ENCODE data around the gene G6PC2.

The G6PC2 gene

GRCh38 chr2:168934826-168935225 is 33.7 kb downstream of the G6PC2 start:
- no peaks in the 10 kb centered on the region for H3K36me3 ChIP-seq (ENCODE audit: insufficient read depth, low read length)
- no peaks in the 10 kb centered on the region for H3F3A ChIP-seq (ENCODE audit: insufficient read depth, low read length)
- no peak overlapping the region for H3K4me3 ChIP-seq (ENCODE audit: low read depth, low read length, poor library complexity, severe bottlenecking)
- H3K27me3 ChIP-seq (ENCODE audit: insufficient read depth, low read length), result no peaks in the 10 kb centered on the region
- no peak overlapping the region for H2AFZ ChIP-seq (ENCODE audit: low read length)
- no peak overlapping the region for H3K9ac ChIP-seq (ENCODE audit: low read length)
- TF ChIP-seq EZH2 (IDR thresholded peaks at IDR 0.05; ENCODE audit: borderline replicate concordance, low read length) (no peak), CTCF (IDR thresholded peaks at IDR 0.05; ENCODE audit: low read length) (no peak)
- H3K9me2 ChIP-seq (ENCODE audit: low read depth, low read length), result no peaks in the 10 kb centered on the region
- no peaks in the 10 kb centered on the region for H3K79me2 ChIP-seq (ENCODE audit: insufficient read depth, low read length)
- H3K9me3 ChIP-seq (ENCODE audit: low read length), result no peaks in the 10 kb centered on the region
- H3K27ac ChIP-seq (ENCODE audit: low read depth, low read length, poor library complexity, severe bottlenecking), result no peak overlapping the region
- no peak overlapping the region for H3K4me2 ChIP-seq (ENCODE audit: low read length)
- no peaks in the 10 kb centered on the region for H3K4me1 ChIP-seq (ENCODE audit: insufficient read depth, low read length, severe bottlenecking)
- H4K20me1 ChIP-seq (ENCODE audit: insufficient read depth, low read length), result no peaks in the 10 kb centered on the region

- H3K27ac ChIP-seq (ENCODE audit: low read depth, low read length, poor library complexity, severe bottlenecking), result no peak overlapping the region
- TF ChIP-seq EZH2 (IDR thresholded peaks at IDR 0.05; ENCODE audit: borderline replicate concordance, low read length) (no peak), CTCF (IDR thresholded peaks at IDR 0.05; ENCODE audit: low read length) (no peak)
- H3K79me2 ChIP-seq (ENCODE audit: insufficient read depth, low read length), result no peaks in the 10 kb centered on the region
- no peaks in the 10 kb centered on the region for H3K36me3 ChIP-seq (ENCODE audit: insufficient read depth, low read length)
- H3K4me2 ChIP-seq (ENCODE audit: low read length), result no peak overlapping the region
- H3K9ac ChIP-seq (ENCODE audit: low read length), result no peak overlapping the region
- H4K20me1 ChIP-seq (ENCODE audit: insufficient read depth, low read length), result no peaks in the 10 kb centered on the region
- H3K4me1 ChIP-seq (ENCODE audit: insufficient read depth, low read length, severe bottlenecking), result no peaks in the 10 kb centered on the region
- no peak overlapping the region for H3K4me3 ChIP-seq (ENCODE audit: low read depth, low read length, poor library complexity, severe bottlenecking)
- H3K9me2 ChIP-seq (ENCODE audit: low read depth, low read length), result no peaks in the 10 kb centered on the region
- no peak overlapping the region for H2AFZ ChIP-seq (ENCODE audit: low read length)
- H3K9me3 ChIP-seq (ENCODE audit: low read length), result no peaks in the 10 kb centered on the region
- H3F3A ChIP-seq (ENCODE audit: insufficient read depth, low read length), result no peaks in the 10 kb centered on the region
- no peaks in the 10 kb centered on the region for H3K27me3 ChIP-seq (ENCODE audit: insufficient read depth, low read length)
Measured at GRCh38 chr2:168935810-168936581, 34.9 kb downstream of the G6PC2 start.

GRCh38 chr2:168939061-168939460 is 38.0 kb downstream of the G6PC2 start:
- no peak overlapping the region for H3K9ac ChIP-seq (ENCODE audit: low read length)
- H3K27ac ChIP-seq (ENCODE audit: low read depth, low read length, poor library complexity, severe bottlenecking), result no peak overlapping the region
- no peaks in the 10 kb centered on the region for H3K9me3 ChIP-seq (ENCODE audit: low read length)
- no peak overlapping the region for H3K4me2 ChIP-seq (ENCODE audit: low read length)
- no peaks in the 10 kb centered on the region for H3F3A ChIP-seq (ENCODE audit: insufficient read depth, low read length)
- no peaks in the 10 kb centered on the region for H3K79me2 ChIP-seq (ENCODE audit: insufficient read depth, low read length)
- no peaks in the 10 kb centered on the region for H4K20me1 ChIP-seq (ENCODE audit: insufficient read depth, low read length)
- H3K9me2 ChIP-seq (ENCODE audit: low read depth, low read length), result no peaks in the 10 kb centered on the region
- no peak overlapping the region for H2AFZ ChIP-seq (ENCODE audit: low read length)
- TF ChIP-seq CTCF (IDR thresholded peaks at IDR 0.05; ENCODE audit: low read length) (no peak), EZH2 (IDR thresholded peaks at IDR 0.05; ENCODE audit: borderline replicate concordance, low read length) (no peak)
- H3K36me3 ChIP-seq (ENCODE audit: insufficient read depth, low read length), result no peaks in the 10 kb centered on the region
- no peaks in the 10 kb centered on the region for H3K27me3 ChIP-seq (ENCODE audit: insufficient read depth, low read length)
- H3K4me3 ChIP-seq (ENCODE audit: low read depth, low read length, poor library complexity, severe bottlenecking), result no peak overlapping the region
- no peaks in the 10 kb centered on the region for H3K4me1 ChIP-seq (ENCODE audit: insufficient read depth, low read length, severe bottlenecking)

All from OCI-LY1 (cell line).